COLO668 (cell line): ENCODE results near the gene PRL.

ENCODE experiments used
- DNase-seq: peaks from one replicate; lab custom pipeline; 2025; ENCODE audit not compliant: unreplicated experiment; lab: John Stamatoyannopoulos, UW

The PRL gene

DNA sequence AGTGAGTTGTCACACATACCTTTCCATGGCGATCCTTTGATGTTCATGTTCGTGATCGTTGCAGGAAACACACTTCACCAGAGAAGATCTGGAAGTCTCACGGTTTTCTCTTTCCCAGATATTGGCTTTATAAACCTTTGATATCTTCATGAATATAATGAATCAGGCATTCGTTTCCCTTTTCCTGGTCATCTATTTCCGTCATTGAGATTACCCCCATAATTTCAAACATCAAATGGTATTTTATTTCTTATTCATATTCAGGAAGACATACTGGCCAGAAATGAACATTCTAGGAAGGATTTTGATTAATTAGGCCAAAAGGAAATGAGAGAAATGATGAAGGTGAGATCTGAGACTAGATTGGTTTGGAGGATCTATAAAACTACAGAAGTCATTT is at the start of gene PRL:
Gene PRL (minus strand): TSS at position 101 of the 400 bp plus-strand sequence. CDS start 54 bp downstream, at position 47.
- DNase-seq, result no peak

- DNase-seq, result no peak
These were observed 47.0 kb upstream of the PRL start for GRCh38 chr6:22343864-22344263.

DNA sequence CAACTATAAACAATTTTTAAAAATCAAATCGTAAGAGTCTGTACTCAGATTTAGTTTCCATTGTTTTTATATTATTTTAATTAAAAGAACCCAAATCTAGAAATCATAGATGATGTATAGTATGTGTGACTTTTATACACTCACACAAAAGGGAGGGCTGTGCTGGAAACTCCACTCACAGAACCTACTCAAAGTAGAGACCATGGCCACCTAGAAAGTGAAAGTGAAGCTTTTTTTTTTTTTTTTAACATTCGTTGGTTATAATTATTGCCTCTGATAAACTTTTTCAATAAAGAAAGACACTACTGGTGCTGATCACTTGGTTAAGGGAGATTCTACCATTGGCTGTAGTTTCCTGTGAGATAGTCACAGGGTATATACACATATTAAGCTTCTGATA is 37.9 kb upstream of the PRL start:
- DNase-seq, result no peak

- no peak for DNase-seq
These were observed 37.0 kb upstream of the PRL start for GRCh38 chr6:22333802-22334201.

GRCh38 chr6:22332711-22333110 is 35.9 kb upstream of the PRL start:
- no peak for DNase-seq

DNA sequence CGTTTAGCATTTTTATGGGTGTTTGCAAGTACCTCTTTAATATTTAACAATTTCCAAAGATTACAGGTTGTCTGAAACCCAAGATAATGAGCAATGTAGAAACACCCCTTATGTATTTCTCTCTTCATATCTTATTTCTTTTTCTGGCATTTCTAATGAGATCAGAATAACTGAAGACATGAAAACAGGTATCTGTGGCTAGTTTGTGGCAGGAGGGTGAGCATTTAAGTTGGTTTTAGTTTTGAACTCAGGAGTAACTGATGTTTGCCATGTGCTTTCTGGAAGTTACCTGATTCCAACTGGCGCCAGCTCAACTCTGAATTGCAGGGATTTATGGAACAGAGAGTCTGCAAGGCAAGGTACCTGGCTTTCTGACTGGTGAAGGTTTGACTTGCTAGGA is 35.4 kb upstream of the PRL start:
- no peak for DNase-seq

GRCh38 chr6:22330941-22331340 is 34.1 kb upstream of the PRL start:
- DNase-seq, result no peak

GRCh38 chr6:22328474-22328873 is 31.6 kb upstream of the PRL start:
- no peak for DNase-seq

GRCh38 chr6:22327881-22328280 is 31.0 kb upstream of the PRL start:
- no peak for DNase-seq

GRCh38 chr6:22326500-22326899 is 29.7 kb upstream of the PRL start:
- DNase-seq, result no peak

DNA sequence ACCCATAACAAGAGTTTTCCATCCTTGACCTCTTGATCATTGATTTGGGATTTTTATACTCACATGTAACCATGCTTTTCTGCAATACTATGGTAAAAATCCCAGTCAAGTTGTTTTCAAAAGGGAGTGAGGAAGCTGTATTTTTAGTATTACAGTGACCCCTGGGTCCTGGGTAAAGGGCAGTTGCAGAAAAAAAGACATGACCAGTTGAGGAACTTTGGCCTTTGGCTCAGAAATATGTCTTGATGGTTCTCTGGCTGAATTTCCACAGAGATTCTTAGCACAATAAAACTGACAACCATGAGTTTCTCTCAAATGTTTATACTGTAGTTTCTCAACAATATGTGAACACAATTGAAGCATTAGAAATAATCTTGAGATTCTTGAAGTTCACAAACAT is 28.6 kb upstream of the PRL start:
- no peak for DNase-seq

DNA sequence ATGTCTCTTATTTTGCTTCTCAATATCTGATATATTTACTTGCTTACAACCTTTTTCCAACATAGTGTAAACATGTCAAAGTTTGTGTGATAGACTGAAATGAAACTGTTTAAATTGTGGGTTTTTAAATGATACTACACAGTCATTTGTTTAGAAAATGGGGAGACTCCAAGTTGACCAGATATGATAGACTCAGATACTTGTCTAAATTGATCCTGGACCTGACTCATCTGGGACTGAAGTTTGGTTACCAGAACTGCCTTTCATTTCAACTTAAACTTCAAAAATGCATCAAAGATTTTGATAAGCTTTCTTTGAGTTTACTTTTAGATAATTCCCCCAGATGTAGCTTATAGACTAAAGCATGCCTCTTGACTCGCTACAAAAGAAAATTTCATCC is 27.0 kb upstream of the PRL start:
- no peak for DNase-seq

DNA sequence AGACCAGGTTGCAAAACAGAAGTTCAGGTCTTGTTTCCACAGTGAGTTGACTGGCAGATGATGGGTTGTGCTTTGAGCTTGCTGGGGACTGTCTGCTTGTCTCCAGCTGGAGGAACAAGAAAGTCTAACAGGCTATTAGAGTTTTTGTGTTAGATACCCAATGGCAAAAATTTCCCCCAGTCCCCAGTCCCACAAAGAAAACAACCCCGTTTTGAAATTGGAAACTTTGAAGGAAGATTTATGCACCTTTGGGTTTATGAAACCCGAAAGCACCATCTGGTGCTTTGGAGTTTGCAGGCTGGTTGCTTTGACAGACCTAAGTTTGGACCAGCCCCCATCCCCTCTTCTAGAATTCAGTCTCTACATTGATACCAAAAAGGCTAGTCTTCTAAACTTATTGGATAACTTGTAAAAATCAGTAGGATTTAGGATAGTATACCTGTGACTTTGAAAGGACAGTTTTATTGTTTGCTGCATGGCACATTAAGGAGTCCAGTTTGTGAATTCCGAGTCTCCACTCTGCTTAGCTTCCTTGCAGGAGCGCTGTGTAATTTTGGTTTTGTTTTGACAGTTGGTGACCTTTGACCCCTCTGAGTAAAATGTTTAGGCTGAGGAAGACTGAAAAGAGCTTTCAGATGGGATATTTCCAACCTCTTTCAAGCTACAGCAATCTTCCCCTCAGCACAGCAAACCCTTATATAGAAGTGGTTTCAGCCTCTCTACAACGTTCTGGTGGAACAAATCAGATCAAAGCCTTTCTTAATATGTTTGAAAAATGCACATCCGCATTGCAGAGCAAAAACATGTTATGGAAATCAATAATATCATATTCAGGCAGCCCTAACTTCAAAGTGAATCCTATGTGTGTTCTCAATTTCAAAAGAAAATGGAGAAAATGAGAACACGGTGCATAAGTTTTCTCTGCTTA is 25.5 kb upstream of the PRL start:
- DNase-seq, result no peak

DNA sequence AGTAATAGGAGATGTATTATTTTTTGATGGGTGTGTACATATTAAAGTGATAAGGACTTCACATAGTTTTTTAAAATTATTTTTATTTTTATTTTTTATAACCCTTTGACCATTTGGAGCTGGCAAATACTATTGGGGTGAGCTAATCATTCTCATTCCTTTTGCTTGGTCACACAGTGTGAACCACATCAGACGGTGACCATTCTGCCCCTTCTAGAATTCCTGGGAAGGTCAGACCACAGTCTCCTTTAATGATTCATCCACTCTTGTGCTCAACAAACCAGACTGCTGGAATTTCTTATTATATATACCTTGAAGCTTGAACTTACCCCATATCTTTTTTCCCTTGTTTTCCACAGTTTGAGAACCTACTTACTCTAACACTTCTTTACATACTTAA is 23.9 kb upstream of the PRL start:
- no peak for DNase-seq

- no peak for DNase-seq
These were observed 21.6 kb upstream of the PRL start for GRCh38 chr6:22318404-22318803.

DNA sequence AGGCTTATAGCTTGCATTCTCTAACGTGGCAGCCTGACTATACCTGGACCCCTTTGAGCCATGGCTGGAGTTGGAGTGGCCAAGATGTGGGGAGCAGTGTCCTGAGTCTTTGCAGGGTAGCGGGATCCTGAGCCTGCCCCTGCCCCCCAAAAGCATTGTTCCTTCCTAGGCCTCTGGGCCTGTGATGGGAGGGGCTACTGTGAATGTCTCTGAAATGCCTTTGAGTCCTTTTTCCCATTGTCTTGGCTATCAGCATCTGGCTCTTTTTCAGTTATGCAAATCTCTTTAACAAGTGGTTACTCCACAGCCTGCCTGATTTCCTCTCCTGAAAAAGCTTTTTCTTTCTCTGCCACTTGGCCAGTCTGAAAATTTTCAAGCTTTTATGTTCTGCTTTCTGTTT is 17.0 kb upstream of the PRL start:
- no peak for DNase-seq

- DNase-seq, result no peak
These were observed 12.1 kb upstream of the PRL start for GRCh38 chr6:22308939-22309338.

DNA sequence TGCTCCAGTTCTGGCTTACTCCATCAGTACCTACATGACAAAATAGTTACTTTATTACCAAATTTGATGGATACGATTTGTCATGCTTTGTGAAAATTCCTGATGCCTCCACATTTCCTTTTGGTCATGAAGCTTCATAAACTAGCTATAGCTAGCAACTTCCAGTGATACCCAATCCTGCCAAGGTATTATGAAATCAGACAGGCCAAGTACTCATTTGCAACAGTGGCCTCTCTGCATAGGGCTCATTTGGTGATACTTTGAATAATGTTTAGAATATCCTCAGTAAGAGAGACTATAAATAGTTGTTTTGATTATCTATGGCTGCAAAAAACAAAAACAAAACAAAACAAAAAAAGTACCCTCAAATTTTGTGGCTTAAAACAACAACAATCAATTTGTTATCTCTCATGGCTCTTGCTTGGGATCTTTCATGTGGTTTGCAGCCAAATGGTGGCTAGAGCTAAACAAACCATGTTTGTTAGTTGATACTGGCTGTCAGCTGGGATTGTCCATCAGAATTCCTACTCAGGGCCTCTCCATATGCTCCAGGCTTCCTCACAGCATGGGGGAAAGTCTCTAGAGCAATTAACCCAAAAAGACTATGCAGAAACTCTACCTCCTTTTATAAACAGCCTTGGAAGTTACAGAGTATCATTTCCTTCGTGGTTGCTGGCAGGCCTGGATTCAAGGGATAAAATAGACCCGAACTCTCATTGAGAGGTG is 10.1 kb upstream of the PRL start:
- DNase-seq, result no peak

DNA sequence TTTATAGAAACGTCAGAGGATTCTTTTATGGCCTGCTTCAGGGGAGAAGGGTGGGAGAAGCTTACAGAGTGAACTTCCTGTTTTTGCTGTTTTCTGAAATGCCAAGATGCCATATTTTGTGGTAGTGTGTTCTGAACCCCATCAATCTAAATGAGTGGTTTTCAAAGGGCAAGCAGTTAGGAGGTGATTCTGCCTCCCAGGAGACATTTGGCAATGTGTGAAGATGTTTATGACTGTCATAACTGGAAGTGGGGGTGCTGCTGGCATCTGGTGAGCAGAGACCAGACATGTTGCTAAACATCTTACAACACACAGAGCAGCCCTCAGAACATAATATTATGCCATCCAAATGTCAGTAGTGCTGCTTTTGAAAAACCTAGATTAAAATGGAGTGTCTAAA is 6.0 kb upstream of the PRL start:
- no peak for DNase-seq

- no peak for DNase-seq
These were observed 3.6 kb upstream of the PRL start for GRCh38 chr6:22300273-22300998.

DNA sequence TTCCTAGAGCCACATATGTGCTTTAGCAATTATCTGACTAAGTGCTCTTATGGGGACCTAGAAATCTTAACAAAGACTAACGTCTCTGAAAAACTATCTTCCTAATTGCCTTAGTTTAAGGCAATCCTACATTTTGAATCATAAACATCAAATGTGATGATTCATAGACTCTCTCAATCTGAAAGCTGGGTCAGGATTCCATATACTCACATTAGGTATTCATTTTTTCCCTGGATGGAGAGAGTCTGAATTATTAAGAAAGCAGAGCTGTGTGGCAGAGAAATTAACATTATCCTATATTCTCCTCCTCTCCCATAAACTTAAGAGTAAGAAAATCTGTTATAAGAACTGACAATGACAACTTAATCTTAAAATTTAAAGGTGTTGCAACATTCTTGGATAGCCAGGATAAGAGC is 1.6 kb upstream of the PRL start:
- DNase-seq, result no peak

GRCh38 chr6:22296067-22296466 is 769 bp downstream of the PRL start:
- no peak for DNase-seq
